ENCODE data around the gene RBM42.

Gene RBM42

DNA sequence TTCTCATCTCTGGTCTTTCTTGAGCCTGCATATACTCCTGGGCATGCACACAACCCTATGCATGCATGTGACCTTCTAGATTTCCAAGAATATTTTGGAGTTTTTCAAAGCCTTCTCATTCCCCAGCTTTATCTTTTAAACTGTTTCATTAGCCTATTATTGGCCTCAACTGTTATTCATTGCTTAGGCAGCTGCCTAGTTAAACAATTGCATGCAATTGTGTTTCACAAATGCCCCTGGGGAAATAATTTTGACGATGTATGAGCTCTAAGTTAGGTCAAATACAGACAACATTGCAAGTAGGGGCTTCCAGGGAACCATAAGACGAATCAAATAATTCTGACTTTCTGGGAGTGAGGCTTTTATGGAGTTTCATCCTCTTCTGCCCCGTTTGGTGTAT, 35.1 kb downstream of the RBM42 start:
- Histone ChIP-seq H3K4me2 (ENCODE audit: low read length) (no peak overlapping the region), H3K79me2 (ENCODE audit: control insufficient read depth, low read length) (no peaks in the 10 kb centered on the region), H3K27me3 (ENCODE audit: control insufficient read depth, low read length) (no peaks in the 10 kb centered on the region), H3K4me1 (ENCODE audit: control insufficient read depth, low read length) (no peaks in the 10 kb centered on the region), H3K9me2 (replicated peaks; ENCODE audit: control insufficient read depth, low read length) (no peaks in the 10 kb centered on the region), H3K36me3 (ENCODE audit: control insufficient read depth, low read length) (no peaks in the 10 kb centered on the region), H4K20me1 (ENCODE audit: control insufficient read depth, insufficient read depth, low read depth, low read length) (no peaks in the 10 kb centered on the region), H3F3A (ENCODE audit: control insufficient read depth, insufficient read depth) (no peaks in the 10 kb centered on the region), H3K27ac (ENCODE audit: low read depth, low read length) (no peak overlapping the region), H3K4me3 (ENCODE audit: low read length) (no peak overlapping the region), H3K9me3 (ENCODE audit: control insufficient read depth, insufficient read depth, low read length) (no peaks in the 10 kb centered on the region)
- TF ChIP-seq, protein P1, sequence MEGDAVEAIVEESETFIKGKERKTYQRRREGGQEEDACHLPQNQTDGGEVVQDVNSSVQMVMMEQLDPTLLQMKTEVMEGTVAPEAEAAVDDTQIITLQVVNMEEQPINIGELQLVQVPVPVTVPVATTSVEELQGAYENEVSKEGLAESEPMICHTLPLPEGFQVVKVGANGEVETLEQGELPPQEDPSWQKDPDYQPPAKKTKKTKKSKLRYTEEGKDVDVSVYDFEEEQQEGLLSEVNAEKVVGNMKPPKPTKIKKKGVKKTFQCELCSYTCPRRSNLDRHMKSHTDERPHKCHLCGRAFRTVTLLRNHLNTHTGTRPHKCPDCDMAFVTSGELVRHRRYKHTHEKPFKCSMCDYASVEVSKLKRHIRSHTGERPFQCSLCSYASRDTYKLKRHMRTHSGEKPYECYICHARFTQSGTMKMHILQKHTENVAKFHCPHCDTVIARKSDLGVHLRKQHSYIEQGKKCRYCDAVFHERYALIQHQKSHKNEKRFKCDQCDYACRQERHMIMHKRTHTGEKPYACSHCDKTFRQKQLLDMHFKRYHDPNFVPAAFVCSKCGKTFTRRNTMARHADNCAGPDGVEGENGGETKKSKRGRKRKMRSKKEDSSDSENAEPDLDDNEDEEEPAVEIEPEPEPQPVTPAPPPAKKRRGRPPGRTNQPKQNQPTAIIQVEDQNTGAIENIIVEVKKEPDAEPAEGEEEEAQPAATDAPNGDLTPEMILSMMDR (IDR thresholded peaks at IDR 0.05; ENCODE audit: low read depth, low read length, poor library complexity, severe bottlenecking), result no peak

DNA sequence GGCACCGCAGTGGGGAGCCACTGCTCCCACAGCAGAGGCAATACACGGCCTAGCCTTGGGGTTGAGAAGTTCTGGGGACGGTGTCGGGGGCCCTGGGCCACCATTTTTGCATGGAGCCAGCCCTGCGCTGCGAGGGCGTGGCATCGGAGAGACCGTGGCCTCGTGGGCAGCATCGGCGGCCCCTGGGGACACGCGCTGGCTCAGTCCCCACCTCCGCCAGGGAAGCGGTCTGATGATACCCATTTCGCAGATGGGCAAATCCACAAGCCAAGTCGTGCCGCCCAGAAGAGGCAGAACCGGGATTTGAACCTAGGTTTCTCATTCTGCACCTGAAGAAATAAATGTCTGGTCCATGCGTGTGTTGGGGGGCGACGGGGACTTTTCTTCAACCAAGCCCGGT, 36.3 kb downstream of the RBM42 start:
- no peak for TF ChIP-seq EZH2phosphoT487 (IDR thresholded peaks at IDR 0.05; ENCODE audit: borderline replicate concordance, low read length)
- TF ChIP-seq, protein P1 (IDR thresholded peaks at IDR 0.05; ENCODE audit: low read depth, low read length, poor library complexity, severe bottlenecking), result no peak
- Histone ChIP-seq H3K9me3 (ENCODE audit: control insufficient read depth, insufficient read depth, low read length) (no peaks in the 10 kb centered on the region), H3K36me3 (ENCODE audit: control insufficient read depth, low read length) (no peaks in the 10 kb centered on the region), H3K79me2 (ENCODE audit: control insufficient read depth, low read length) (no peaks in the 10 kb centered on the region), H4K20me1 (ENCODE audit: control insufficient read depth, insufficient read depth, low read depth, low read length) (no peaks in the 10 kb centered on the region), H3K4me3 (ENCODE audit: low read length) (no peak overlapping the region), H3K4me2 (ENCODE audit: low read length) (no peak overlapping the region), H3K27ac (ENCODE audit: low read depth, low read length) (no peak overlapping the region), H3K4me1 (ENCODE audit: control insufficient read depth, low read length) (no peaks in the 10 kb centered on the region), H3K27me3 (ENCODE audit: control insufficient read depth, low read length) (peaks cover 5% of the 10 kb centered on the region), H3K9me2 (replicated peaks; ENCODE audit: control insufficient read depth, low read length) (no peaks in the 10 kb centered on the region), H3F3A (ENCODE audit: control insufficient read depth, insufficient read depth) (no peaks in the 10 kb centered on the region)

DNA sequence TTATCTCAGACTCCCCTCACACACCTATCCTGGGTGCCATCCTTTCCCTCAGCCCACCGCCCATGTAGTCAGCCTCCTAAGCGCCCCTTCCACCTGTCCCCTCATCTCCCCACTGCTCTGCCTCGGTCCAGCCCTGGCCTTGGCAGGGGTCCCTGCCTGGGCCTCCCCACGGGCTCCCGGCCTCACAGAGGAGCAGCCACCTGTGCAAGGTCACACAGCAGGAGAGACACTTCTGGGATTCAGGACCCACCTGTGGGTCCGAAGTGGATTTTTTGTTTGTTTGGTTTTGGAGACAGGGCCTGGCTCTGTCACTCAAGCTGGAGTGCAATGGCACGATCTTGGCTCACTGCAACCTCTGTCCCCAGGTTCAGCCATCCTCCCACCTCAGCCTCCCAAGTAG, 36.8 kb downstream of the RBM42 start:
- Histone ChIP-seq H3K9me2 (replicated peaks; ENCODE audit: control insufficient read depth, low read length) (no peaks in the 10 kb centered on the region), H3K27me3 (ENCODE audit: control insufficient read depth, low read length) (peaks cover 5% of the 10 kb centered on the region), H3K4me1 (ENCODE audit: control insufficient read depth, low read length) (no peaks in the 10 kb centered on the region), H3K9me3 (ENCODE audit: control insufficient read depth, insufficient read depth, low read length) (no peaks in the 10 kb centered on the region), H3K79me2 (ENCODE audit: control insufficient read depth, low read length) (no peaks in the 10 kb centered on the region), H4K20me1 (ENCODE audit: control insufficient read depth, insufficient read depth, low read depth, low read length) (no peaks in the 10 kb centered on the region), H3F3A (ENCODE audit: control insufficient read depth, insufficient read depth) (no peaks in the 10 kb centered on the region), H3K4me3 (ENCODE audit: low read length) (no peak overlapping the region), H3K4me2 (ENCODE audit: low read length) (no peak overlapping the region), H3K36me3 (ENCODE audit: control insufficient read depth, low read length) (no peaks in the 10 kb centered on the region), H3K27ac (ENCODE audit: low read depth, low read length) (no peak overlapping the region)
- TF ChIP-seq EZH2phosphoT487 (IDR thresholded peaks at IDR 0.05; ENCODE audit: borderline replicate concordance, low read length), result no peak
- TF ChIP-seq, protein P1 (IDR thresholded peaks at IDR 0.05; ENCODE audit: low read depth, low read length, poor library complexity, severe bottlenecking), result no peak

All from DOHH2 (cell line).